AG09319 (cell line): ENCODE measurements around the gene GPD2.
A peak's percentile ranks its signal among the peaks of the same experiment; 100 is the strongest.

ENCODE experiments used
- DNase-seq: peaks from one replicate; pipeline ENCODE4 v3.0.0-alpha.2; 2010; ENCODE audit warnings: low read depth; ENCODE audit errors: extremely low read depth
- CTCF ChIP-seq: IDR thresholded peaks from 2 replicates; pipeline ENCODE4 v1.5.1; 2011; ENCODE audit warnings: low read depth, mild to moderate bottlenecking, inconsistent platforms, low read length, moderate library complexity

GPD2 gene

GRCh38 chr2:156435718-156436496 is at the start of gene GPD2:
GPD2 (plus strand) TSS chr2:156436379; CDS start chr2:156476106, 39,727 bp downstream.
- DNase-seq = peak; percentile 79
- no peak for TF ChIP-seq CTCF

GRCh38 chr2:156394033-156394741 is 42.0 kb upstream of the GPD2 start:
- no peak for DNase-seq
- no peak for TF ChIP-seq CTCF

- no peak for TF ChIP-seq CTCF
- DNase-seq = no peak
Measured at GRCh38 chr2:156396126-156396525, 40.1 kb upstream of the GPD2 start.

GRCh38 chr2:156397229-156397628 is 39.0 kb upstream of the GPD2 start:
- DNase-seq = no peak

GRCh38 chr2:156398176-156398575 is 38.0 kb upstream of the GPD2 start:
- no peak for TF ChIP-seq CTCF
- DNase-seq = no peak

More at GRCh38 chr2:156397229-156397628, 39.0 kb upstream of the GPD2 start:
- TF ChIP-seq CTCF = no peak

GRCh38 chr2:156399224-156399949 is 36.8 kb upstream of the GPD2 start:
- no peak for TF ChIP-seq CTCF
- peak; percentile 60 for DNase-seq
